ENCODE results near the gene C6orf132.

- no peak for TF ChIP-seq CTCF (IDR thresholded peaks at IDR 0.05)
- no peak for TF ChIP-seq POLR2AphosphoS5 (IDR thresholded peaks at IDR 0.05)
- no peak for TF ChIP-seq POLR2A (IDR thresholded peaks at IDR 0.05)
These were observed 17.2 kb downstream of the C6orf132 start for GRCh38 chr6:42125231-42125630.

Data from suprapubic skin (tissue), 4 donors.